Tibial nerve (tissue), 4 donors: Measurements from ENCODE around the gene PLCB1. TPM values are rescaled to one million over a fixed set of nuclear protein-coding genes. Genes with fewer than 3 reads are reported as not detected.

Experiments
- DNase-seq, 2 donors: peaks; one replicate each; pipeline ENCODE4 v3.0.0-alpha.2; 2019; ENCODE audit warnings: low spot score in 2 of 2
- H3K27ac ChIP-seq, 4 donors: fragments of 200-600 bp; sonication (generic) in 3 of 4; one replicate each; pipeline ENCODE4 v1.5.1; 2017 to 2019; ENCODE audit warnings: mild to moderate bottlenecking in 1 of 4
- H3K27me3 ChIP-seq, 2 donors: fragments of 200-600 bp; sonication (generic) in 1 of 2; one replicate each; pipeline versions ENCODE4 v1.5.1 to v1.6.0; 2017 to 2019
- H3K36me3 ChIP-seq, 3 donors: fragments of 200-600 bp; sonication (generic); one replicate each; pipeline ENCODE4 v1.5.1; 2018 to 2019
- H3K4me1 ChIP-seq, 4 donors: fragments of 200-600 bp; sonication (generic) in 3 of 4; one replicate each; pipeline ENCODE4 v1.5.1; 2017 to 2019
- H3K4me3 ChIP-seq, 4 donors: fragments of 200-600 bp; sonication (generic) in 3 of 4; one replicate each; pipeline ENCODE4 v1.5.1; 2017 to 2019; ENCODE audit warnings: mild to moderate bottlenecking in 1 of 4, moderate library complexity in 1 of 4
- H3K9me3 ChIP-seq, 4 donors: fragments of 200-600 bp; sonication (generic) in 3 of 4; one replicate each; pipeline ENCODE4 v1.5.1; 2017 to 2019
- EP300 ChIP-seq, 2 donors: sonication (generic); formaldehyde crosslinking; IDR thresholded peaks; one replicate each; pipeline ENCODE4 v1.6.1; 2017; ENCODE audit warnings: antibody characterized with exemption in 2 of 2, mild to moderate bottlenecking in 1 of 2
- POLR2A ChIP-seq, 2 donors: fragments of 450-650 bp; IDR thresholded peaks; one replicate each; pipeline ENCODE4 v1.6.1; 2017; ENCODE audit warnings: antibody characterized with exemption in 2 of 2, mild to moderate bottlenecking in 2 of 2, moderate library complexity in 2 of 2
- WGBS, 2 donors: methylation state at CpG; one replicate each; pipeline ENCODE4 v1.1.5; 2018; 5-methylcytosine and 5-hydroxymethylcytosine counted together
- total RNA-seq, 4 donors: library from RNA; depleted of rRNA; stranded (reverse); fragments of >200 nt; gene quantifications; one replicate each; pipeline ENCODE4 v1.1.0, GENCODE V29; 2016
- TF ChIP-seq, protein P1 (sequence below), 5 experiments: fragments of 200-600 bp in 3 of 5; fragments of 450-650 bp in 2 of 5; sonication (generic) in 3 of 5; IDR thresholded peaks; one replicate each; pipeline ENCODE4 v1.5.1; 2016 to 2019; ENCODE audit warnings: antibody characterized with exemption in 5 of 5, mild to moderate bottlenecking in 3 of 5, moderate library complexity in 2 of 5

Gene PLCB1
- total RNA-seq, 4 donors from 2014 or later, result 34.7 to 52.8 (median 39.2) TPM

DNA sequence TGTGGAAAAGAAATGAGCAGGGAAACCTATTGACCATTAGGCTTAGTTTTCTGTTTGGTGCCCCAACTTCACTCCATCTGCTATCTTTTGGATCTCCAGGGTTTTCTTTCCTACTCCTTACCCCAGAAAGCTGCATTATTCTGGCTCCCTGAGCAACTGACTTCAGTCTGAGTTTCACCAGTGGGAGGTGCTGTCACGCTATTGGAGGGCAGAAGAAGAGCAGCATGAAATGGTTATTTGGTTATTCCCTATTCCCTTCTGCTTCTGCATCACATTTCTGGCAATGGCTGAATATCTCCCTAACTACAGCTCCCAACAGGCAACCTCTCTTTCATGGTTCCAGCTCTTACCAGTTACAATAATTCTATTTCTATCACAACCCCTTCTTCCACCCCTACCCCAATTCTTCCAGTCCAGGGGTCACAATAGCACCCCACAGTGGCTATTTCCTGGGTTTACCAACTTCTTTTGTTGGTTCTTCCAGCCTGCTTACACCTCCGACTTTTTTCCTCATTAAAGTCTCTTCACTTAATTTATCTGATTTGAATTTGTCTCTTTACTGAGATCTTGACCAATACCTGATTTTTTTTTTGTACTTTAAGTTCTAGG lies 311.5 kb downstream of the PLCB1 start:
- WGBS, 2 donors, result 68 to 81% methylated on average over 2 of the region's 2 CpGs
- Histone ChIP-seq H3K36me3 (no peaks in the 10 kb centered on the region), H3K27me3 (no peaks in the 10 kb centered on the region), H3K9me3 (no peaks in the 10 kb centered on the region), H3K4me1 (no peaks in the 10 kb centered on the region), H3K4me3 (no peak overlapping the region), H3K27ac (no peak overlapping the region)
- DNase-seq, result no peak
- TF ChIP-seq POLR2A (IDR thresholded peaks at IDR 0.05) (no peak), EP300 (IDR thresholded peaks at IDR 0.05) (no peak)
- TF ChIP-seq, protein P1, sequence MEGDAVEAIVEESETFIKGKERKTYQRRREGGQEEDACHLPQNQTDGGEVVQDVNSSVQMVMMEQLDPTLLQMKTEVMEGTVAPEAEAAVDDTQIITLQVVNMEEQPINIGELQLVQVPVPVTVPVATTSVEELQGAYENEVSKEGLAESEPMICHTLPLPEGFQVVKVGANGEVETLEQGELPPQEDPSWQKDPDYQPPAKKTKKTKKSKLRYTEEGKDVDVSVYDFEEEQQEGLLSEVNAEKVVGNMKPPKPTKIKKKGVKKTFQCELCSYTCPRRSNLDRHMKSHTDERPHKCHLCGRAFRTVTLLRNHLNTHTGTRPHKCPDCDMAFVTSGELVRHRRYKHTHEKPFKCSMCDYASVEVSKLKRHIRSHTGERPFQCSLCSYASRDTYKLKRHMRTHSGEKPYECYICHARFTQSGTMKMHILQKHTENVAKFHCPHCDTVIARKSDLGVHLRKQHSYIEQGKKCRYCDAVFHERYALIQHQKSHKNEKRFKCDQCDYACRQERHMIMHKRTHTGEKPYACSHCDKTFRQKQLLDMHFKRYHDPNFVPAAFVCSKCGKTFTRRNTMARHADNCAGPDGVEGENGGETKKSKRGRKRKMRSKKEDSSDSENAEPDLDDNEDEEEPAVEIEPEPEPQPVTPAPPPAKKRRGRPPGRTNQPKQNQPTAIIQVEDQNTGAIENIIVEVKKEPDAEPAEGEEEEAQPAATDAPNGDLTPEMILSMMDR (IDR thresholded peaks at IDR 0.05), result no peak

DNA sequence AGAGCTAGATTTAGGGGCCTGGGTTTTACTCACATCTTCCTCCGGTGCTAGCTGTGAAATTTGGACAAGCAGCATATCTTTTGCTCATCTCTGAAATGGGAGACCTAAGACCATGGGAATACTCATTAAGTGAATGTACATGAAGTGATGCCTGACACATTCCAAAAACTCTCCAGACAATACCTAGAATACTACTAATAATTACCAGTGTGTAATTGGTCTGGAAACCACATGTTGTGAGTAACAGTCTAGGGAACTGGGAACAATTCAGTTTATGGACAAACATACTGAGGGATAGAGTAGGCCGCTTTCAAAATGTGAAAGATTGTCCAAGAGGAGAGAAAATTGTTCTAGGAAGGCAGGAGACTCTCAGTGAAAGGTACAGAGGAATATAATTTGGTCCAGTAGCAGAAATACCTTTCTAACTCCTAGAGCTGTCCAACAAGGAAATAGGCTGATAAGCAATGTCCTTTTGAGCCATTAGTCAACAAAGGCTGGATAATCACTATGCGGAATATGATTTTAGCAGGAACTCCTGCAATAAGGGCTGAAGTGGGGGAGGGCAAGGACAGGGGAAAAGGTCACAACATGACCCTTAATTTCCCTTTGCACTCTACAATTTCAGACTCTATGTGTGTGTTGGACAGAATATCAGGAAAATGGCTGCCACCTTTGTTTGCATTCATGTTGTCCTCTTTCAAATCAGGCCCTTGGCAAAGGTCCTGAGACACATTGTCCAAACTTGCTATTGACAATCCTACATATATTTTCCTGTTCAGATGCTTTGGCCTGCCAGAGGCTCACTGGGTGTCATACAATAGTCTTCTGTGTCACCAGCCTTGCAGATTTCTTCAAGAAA lies 315.4 kb downstream of the PLCB1 start:
- Histone ChIP-seq H3K4me1 (no peaks in the 10 kb centered on the region), H3K36me3 (no peaks in the 10 kb centered on the region), H3K27me3 (no peaks in the 10 kb centered on the region), H3K9me3 (no peaks in the 10 kb centered on the region), H3K27ac (no peak overlapping the region), H3K4me3 (no peak overlapping the region)
- no peak for DNase-seq
- 91% methylated on average over 3 of the region's 3 CpGs for WGBS, 2 donors
- TF ChIP-seq, protein P1 (IDR thresholded peaks at IDR 0.05), result no peak
- TF ChIP-seq POLR2A (IDR thresholded peaks at IDR 0.05) (no peak), EP300 (IDR thresholded peaks at IDR 0.05) (no peak)

DNA sequence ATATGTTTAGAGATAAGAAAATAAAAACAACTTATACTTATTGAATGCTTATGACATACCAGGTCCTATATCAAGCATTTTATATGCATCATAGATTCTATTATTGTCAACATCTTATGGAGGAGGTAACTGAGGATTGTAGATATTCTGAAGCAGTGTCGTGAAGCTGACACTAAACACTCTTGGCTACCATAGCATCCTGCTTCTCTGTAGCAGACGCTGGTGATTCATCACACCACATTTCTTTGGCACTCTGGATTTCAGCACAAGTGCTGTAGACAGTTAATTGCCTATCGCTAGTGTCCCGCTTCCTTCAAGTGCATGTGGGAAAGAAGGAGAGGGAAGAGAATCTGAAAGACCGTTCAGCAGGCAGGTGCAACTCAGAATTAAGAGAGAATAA lies 317.1 kb downstream of the PLCB1 start:
- no peak for DNase-seq
- Histone ChIP-seq H3K4me1 (no peaks in the 10 kb centered on the region), H3K4me3 (no peak overlapping the region), H3K27ac (no peak overlapping the region), H3K27me3 (no peaks in the 10 kb centered on the region), H3K36me3 (no peaks in the 10 kb centered on the region), H3K9me3 (no peaks in the 10 kb centered on the region)
- no peak for TF ChIP-seq POLR2A (IDR thresholded peaks at IDR 0.05)
- TF ChIP-seq, protein P1 (IDR thresholded peaks at IDR 0.05), result no peak
- no peak for TF ChIP-seq EP300 (IDR thresholded peaks at IDR 0.05)
- 90 to 92% methylated on average over 5 of the region's 5 CpGs for WGBS, 2 donors

- WGBS, 2 donors, result 58 to 74% methylated on average over 6 of the region's 6 CpGs
- Histone ChIP-seq H3K36me3 (no peaks in the 10 kb centered on the region), H3K4me3 (no peak overlapping the region), H3K4me1 (no peaks in the 10 kb centered on the region), H3K27me3 (no peaks in the 10 kb centered on the region), H3K27ac (no peak overlapping the region), H3K9me3 (no peaks in the 10 kb centered on the region)
- no peak for DNase-seq
- no peak for TF ChIP-seq POLR2A (IDR thresholded peaks at IDR 0.05)
- no peak for TF ChIP-seq EP300 (IDR thresholded peaks at IDR 0.05)
- TF ChIP-seq, protein P1 (IDR thresholded peaks at IDR 0.05), result no peak
Measured at GRCh38 chr20:8454137-8454712, 322.2 kb downstream of the PLCB1 start.

GRCh38 chr20:8456765-8457164 lies 324.7 kb downstream of the PLCB1 start:
- no peaks in the 10 kb centered on the region for H3K36me3 ChIP-seq
- H3K27ac ChIP-seq, result no peak overlapping the region
- H3K4me1 ChIP-seq, result no peaks in the 10 kb centered on the region
- TF ChIP-seq POLR2A (IDR thresholded peaks at IDR 0.05), result no peak
- no peak for TF ChIP-seq EP300 (IDR thresholded peaks at IDR 0.05)
- TF ChIP-seq, protein P1 (IDR thresholded peaks at IDR 0.05), result no peak
- no peak for DNase-seq
- H3K27me3 ChIP-seq, result no peaks in the 10 kb centered on the region
- H3K9me3 ChIP-seq, result no peaks in the 10 kb centered on the region
- no peak overlapping the region for H3K4me3 ChIP-seq
